GM19324 (cell line): ENCODE data around the gene SPATS1.

Experiments used
- ATAC-seq: cut with Tn5 transposase; IDR thresholded peaks from one replicate; pipeline ENCODE4 v1.9.1; 2021; ENCODE audit warnings: mild to moderate bottlenecking, moderate library complexity; ENCODE audit not compliant: unreplicated experiment, low FRiP score

Gene SPATS1

GRCh38 chr6:44386364-44386928, 44.0 kb downstream of the SPATS1 start:
- ATAC-seq, result no peak

- no peak for ATAC-seq
Observed at GRCh38 chr6:44386929-44387345, 44.5 kb downstream of the SPATS1 start.

- ATAC-seq, result peak; percentile 80
Observed at GRCh38 chr6:44387346-44388134, 45.1 kb downstream of the SPATS1 start, which contains the start of gene CDC5L. Gene CDC5L, plus strand, starts transcription at chr6:44387706. Its CDS starts 118 bp downstream, at chr6:44387824.

- no peak for ATAC-seq
Observed at GRCh38 chr6:44388135-44388487, 45.7 kb downstream of the SPATS1 start.

GRCh38 chr6:44388887-44389286, 46.4 kb downstream of the SPATS1 start:
- ATAC-seq, result no peak

- ATAC-seq, result no peak
Observed at GRCh38 chr6:44390158-44390683, 47.8 kb downstream of the SPATS1 start.
